Measurements from ENCODE around the gene PRKCH.

The PRKCH gene

DNA sequence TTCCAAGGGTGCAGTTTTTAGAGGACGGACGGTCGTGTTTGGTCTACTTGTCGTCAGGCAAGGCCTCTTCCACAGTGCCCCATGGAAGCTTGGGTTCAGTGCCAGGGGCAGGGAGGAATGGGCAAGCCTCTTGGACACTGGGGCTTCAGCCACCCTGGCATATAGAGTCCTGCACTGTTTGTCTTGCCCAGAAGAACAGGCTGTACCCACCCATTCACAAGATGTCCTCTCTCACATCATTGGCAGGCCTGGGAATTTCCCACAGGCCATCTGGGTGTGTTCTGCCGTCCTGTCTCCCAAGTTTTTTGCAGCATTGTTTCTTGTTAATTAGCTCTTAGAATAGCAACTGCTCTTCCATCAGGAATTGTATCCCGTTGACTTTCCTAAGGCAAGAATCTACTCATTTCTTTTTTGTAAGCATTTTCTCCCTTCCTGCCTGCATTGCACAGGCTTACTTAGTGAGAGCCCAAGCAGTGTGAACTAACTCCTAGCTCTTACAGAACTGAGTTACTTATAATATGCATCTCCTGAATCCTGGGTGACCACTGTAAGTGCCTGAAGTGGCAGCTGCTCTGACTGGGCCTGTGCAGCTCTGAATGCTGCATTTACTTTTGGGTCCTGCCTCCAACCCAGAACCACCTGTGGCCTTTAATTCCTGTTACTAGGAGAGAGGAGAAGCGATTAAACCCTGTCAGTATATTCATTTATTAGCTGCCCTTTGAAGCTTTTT, 224.5 kb downstream of the PRKCH start:
- Histone ChIP-seq H3K9me3 (ENCODE audit: insufficient read depth, low read length) (no peaks in the 10 kb centered on the region), H3K9ac (ENCODE audit: low read length) (no peak overlapping the region), H3K27me3 (ENCODE audit: low read depth, low read length) (no peaks in the 10 kb centered on the region), H4K20me1 (ENCODE audit: insufficient read depth, low read length) (no peaks in the 10 kb centered on the region), H3K79me2 (ENCODE audit: low read length) (no peaks in the 10 kb centered on the region), H2AFZ (ENCODE audit: low read depth, low read length) (no peak overlapping the region), H3K36me3 (replicated peaks; ENCODE audit: low read depth, low read length) (no peaks in the 10 kb centered on the region), H3K4me1 (ENCODE audit: low read length) (no peaks in the 10 kb centered on the region), H3K4me3 (ENCODE audit: low read length) (no peak overlapping the region), H3K27ac (ENCODE audit: low read length) (no peak overlapping the region), H3K4me2 (ENCODE audit: low read length) (no peak overlapping the region)
- TF ChIP-seq, protein P1, sequence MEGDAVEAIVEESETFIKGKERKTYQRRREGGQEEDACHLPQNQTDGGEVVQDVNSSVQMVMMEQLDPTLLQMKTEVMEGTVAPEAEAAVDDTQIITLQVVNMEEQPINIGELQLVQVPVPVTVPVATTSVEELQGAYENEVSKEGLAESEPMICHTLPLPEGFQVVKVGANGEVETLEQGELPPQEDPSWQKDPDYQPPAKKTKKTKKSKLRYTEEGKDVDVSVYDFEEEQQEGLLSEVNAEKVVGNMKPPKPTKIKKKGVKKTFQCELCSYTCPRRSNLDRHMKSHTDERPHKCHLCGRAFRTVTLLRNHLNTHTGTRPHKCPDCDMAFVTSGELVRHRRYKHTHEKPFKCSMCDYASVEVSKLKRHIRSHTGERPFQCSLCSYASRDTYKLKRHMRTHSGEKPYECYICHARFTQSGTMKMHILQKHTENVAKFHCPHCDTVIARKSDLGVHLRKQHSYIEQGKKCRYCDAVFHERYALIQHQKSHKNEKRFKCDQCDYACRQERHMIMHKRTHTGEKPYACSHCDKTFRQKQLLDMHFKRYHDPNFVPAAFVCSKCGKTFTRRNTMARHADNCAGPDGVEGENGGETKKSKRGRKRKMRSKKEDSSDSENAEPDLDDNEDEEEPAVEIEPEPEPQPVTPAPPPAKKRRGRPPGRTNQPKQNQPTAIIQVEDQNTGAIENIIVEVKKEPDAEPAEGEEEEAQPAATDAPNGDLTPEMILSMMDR (IDR thresholded peaks at IDR 0.05; ENCODE audit: low read depth, low read length) = no peak
- no peak for TF ChIP-seq EZH2phosphoT487 (IDR thresholded peaks at IDR 0.05; ENCODE audit: low read depth)

DNA sequence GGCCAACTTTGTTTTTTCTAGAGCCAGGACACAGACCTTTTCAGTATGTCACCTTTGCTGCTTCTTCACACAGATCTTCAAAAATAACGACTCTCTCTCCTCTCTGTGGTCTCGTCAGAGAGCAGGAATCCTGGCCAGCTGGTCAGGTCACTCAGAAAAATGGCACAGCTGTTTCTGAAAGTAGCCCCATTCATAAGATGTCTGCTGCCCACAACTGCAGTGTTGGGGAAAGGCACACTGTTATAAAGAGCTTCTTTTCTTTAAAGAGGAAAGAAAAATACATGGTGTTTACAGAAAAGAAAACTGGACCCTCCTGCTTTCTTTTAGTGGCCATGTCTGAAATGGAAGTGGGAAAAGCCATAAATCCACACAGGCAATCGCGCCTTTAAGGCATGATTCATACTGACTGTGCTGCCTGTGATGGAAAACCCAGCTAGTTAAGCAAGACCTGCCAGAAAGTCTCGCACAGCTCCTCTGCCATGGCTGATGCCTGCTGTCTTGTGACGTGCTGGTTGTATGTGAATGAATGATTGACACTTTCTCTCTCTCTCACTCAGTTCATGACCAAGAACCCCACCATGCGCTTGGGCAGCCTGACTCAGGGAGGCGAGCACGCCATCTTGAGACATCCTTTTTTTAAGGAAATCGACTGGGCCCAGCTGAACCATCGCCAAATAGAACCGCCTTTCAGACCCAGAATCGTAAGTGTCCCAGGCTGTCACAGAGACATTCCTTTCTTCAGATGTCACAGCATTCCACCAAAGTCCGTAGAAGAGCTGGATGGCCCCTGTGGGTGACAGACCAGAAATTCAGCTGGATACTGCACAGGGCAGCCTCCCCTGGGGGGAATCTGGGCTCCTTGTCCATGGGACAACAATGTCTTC, 226.0 kb downstream of the PRKCH start:
- no peaks in the 10 kb centered on the region for H3K79me2 ChIP-seq (ENCODE audit: low read length)
- no peaks in the 10 kb centered on the region for H3K27me3 ChIP-seq (ENCODE audit: low read depth, low read length)
- no peak overlapping the region for H3K27ac ChIP-seq (ENCODE audit: low read length)
- no peaks in the 10 kb centered on the region for H3K9me3 ChIP-seq (ENCODE audit: insufficient read depth, low read length)
- no peak overlapping the region for H3K9ac ChIP-seq (ENCODE audit: low read length)
- no peak overlapping the region for H3K4me2 ChIP-seq (ENCODE audit: low read length)
- H3K4me1 ChIP-seq (ENCODE audit: low read length) = peaks cover 4% of the 10 kb centered on the region
- TF ChIP-seq, protein P1 (IDR thresholded peaks at IDR 0.05; ENCODE audit: low read depth, low read length) = no peak
- TF ChIP-seq EZH2phosphoT487 (IDR thresholded peaks at IDR 0.05; ENCODE audit: low read depth) = no peak
- H2AFZ ChIP-seq (ENCODE audit: low read depth, low read length) = no peak overlapping the region
- no peaks in the 10 kb centered on the region for H4K20me1 ChIP-seq (ENCODE audit: insufficient read depth, low read length)
- H3K36me3 ChIP-seq (replicated peaks; ENCODE audit: low read depth, low read length) = no peaks in the 10 kb centered on the region
- H3K4me3 ChIP-seq (ENCODE audit: low read length) = no peak overlapping the region

DNA sequence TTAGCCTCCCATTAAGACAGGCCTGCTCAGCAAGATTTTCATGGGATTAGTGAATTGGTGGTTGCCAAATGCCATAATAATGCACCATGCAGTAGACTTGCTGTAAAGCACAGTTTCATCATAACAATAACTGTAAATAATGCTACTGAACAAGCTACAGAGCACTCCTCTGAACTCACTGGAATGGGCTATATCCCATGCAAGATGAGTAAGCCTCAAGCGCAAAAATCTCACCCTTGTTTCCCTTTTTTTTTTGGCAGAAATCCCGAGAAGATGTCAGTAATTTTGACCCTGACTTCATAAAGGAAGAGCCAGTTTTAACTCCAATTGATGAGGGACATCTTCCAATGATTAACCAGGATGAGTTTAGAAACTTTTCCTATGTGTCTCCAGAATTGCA, 228.0 kb downstream of the PRKCH start:
- H3K4me1 ChIP-seq (ENCODE audit: low read length) = peaks cover 22% of the 10 kb centered on the region

More for the DNA sequence above, 228.0 kb downstream of the PRKCH start:
- H3K36me3 ChIP-seq (replicated peaks; ENCODE audit: low read depth, low read length) = no peaks in the 10 kb centered on the region
- H2AFZ ChIP-seq (ENCODE audit: low read depth, low read length) = no peak overlapping the region
- H3K4me3 ChIP-seq (ENCODE audit: low read length) = no peak overlapping the region
- H3K4me2 ChIP-seq (ENCODE audit: low read length) = no peak overlapping the region
- H3K79me2 ChIP-seq (ENCODE audit: low read length) = no peaks in the 10 kb centered on the region
- no peaks in the 10 kb centered on the region for H3K27me3 ChIP-seq (ENCODE audit: low read depth, low read length)
- no peak overlapping the region for H3K27ac ChIP-seq (ENCODE audit: low read length)
- no peaks in the 10 kb centered on the region for H3K9me3 ChIP-seq (ENCODE audit: insufficient read depth, low read length)
- no peak for TF ChIP-seq EZH2phosphoT487 (IDR thresholded peaks at IDR 0.05; ENCODE audit: low read depth)
- TF ChIP-seq, protein P1 (IDR thresholded peaks at IDR 0.05; ENCODE audit: low read depth, low read length) = no peak
- no peaks in the 10 kb centered on the region for H4K20me1 ChIP-seq (ENCODE audit: insufficient read depth, low read length)
- no peak overlapping the region for H3K9ac ChIP-seq (ENCODE audit: low read length)
